SHP77 treated with DMSO at 0.1 percent for 48 hours (cell line): Measurements from ENCODE around the gene PTPRB.

Experiments used
- DNase-seq: peaks from one replicate; lab custom pipeline; 2025; lab: John Stamatoyannopoulos, UW

The PTPRB gene

GRCh38 chr12:70643939-70644338, 6.7 kb upstream of the PTPRB start:
- no peak for DNase-seq

GRCh38 chr12:70641691-70642090, 4.5 kb upstream of the PTPRB start:
- DNase-seq: no peak

GRCh38 chr12:70640901-70641300, 3.7 kb upstream of the PTPRB start:
- DNase-seq: no peak

DNA sequence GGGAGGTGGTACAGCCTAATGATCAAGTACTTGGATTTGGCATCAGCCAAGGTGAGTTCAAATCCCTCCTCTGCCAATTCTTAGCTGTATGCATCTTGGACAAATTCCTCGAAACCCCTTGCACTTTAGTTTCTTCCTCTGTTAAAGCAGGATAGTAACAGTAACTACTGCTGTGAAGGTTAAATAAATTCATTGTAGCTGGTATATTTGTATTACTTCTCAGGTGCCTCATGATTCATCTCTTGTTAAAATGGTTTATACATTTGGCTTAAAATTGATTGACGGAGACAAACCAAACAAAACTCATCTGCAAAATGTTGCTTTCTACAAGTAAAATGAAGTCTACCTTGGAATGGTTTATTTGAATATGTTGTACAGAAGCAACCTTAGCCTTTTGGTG, 2.3 kb upstream of the PTPRB start:
- no peak for DNase-seq

GRCh38 chr12:70638639-70639360, 1.6 kb upstream of the PTPRB start:
- DNase-seq: no peak

DNA sequence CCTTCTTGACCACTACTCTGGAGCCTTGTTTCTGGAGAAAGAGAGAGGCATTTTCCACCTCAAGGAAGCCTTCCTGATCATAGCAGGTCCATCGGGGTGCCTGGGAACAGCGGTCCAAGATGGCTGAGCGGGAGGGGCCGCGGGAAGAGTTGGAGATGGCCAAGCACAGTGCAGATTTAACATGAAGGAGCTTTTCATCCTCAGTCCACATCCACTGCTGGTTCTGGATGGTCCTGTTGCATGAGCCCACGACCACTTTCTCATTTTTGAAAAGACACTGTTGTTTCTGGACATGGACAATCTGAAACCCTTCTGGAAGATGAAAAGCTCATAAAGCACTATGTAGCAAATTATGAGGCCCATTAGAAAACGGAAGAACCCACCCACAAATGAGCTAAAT, 1.5 kb downstream of the PTPRB start:
- DNase-seq: no peak

DNA sequence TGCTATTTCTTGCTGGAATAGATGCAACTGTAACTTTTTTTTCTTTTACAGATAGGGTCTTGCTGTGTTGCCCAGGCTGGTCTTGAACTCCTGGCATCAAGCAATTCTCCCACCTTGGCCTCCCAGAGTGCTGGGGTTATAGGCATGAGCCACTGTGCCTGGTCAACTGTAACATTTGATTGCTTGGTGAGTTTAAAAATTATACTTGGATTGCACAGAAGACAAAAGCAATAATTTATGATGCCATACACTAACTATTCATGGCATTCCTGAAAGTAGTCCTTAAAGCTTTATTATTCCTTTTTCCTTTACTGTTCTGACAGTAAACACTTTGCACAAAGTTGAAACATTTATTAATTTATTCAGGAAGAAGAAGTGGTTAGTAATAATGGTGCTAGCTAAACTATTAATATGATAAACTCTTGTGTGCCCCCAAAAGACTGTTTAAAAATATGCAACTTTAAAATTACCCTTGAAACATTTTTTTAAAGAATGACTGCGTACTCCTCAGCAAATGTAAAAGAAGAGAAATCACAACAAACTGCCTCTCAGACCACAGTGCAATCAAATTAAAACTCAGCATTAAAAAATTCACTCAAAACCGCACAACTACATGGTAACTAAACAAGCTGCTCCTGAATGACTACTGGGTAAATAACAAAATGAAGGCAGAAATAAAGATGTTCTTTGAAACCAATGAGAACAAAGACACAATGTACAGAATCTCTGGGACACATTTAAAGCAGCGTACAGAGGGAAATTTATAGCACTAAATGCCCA, 8.3 kb downstream of the PTPRB start:
- DNase-seq: no peak

GRCh38 chr12:70627677-70628076, 9.6 kb downstream of the PTPRB start:
- DNase-seq: no peak

DNA sequence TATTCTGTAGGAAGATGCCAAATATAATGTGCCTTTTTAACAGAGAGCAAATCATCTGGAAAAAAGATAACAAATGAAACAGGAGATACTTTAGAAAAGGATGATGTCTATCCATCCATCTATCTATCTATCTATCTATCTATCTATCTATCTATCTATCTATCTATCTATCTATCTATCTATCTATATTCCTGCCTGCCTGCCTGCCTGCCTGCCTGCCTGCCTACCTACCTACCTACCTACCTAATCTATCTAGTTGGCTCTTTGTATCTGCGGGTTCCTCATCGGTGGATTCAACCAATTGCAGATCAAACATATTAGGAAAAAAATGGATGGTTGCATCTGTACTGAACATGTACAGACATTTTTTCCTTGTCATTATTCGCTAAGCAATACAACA, 11.0 kb downstream of the PTPRB start:
- DNase-seq: no peak

DNA sequence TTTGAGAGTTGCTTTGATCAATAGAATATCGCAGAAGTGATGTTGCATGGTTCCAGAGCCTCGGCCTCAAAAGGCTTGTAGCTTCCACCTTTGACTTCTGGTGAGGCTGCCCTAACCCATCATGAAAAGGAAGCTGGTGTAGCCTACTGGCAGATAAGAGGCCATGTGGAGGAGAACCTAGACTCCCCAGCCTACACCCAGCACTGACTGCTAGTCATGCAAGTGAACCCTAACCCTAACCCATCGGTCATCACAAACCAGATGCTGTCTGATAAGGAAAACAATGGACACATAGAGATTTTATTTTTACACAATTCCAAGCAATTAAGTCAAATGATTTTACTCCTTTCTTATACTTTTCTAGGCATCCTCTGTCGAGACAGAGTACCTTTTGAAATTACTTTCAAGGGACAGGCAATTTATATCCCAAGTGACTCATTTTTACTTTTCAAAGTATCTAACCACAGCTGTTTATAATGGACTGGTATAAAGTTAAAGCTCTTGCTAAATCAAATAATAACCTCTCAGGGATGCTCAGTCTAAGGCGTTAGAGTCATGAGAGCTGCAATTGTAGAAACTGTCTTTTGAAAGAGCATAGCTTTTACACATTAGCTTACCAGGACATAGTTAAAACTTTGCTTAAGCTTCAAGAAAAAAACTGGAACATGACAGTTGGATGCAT, 17.6 kb downstream of the PTPRB start:
- DNase-seq: no peak

- DNase-seq: no peak
Observed at GRCh38 chr12:70618371-70618770, 18.9 kb downstream of the PTPRB start.

DNA sequence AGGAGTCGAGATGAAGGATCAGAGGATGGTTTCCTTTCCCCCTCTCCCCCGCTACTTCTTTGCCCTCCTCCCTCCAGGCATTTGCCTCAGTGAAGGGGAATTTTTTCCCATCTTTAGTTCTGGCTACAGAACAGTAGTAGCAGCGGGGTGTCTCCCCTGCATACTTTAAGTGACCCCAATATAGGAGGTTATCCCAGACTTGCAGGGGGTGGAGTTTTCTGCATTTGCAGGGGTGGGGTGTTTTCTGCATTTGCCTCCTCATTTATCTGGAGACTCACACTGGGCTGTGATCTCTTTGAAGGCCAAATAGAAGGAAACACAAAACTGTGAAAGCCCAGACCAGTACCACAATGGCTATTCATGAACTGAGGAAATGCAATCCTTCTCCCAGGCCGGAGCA, 19.8 kb downstream of the PTPRB start:
- DNase-seq: no peak

GRCh38 chr12:70615174-70615866, 21.9 kb downstream of the PTPRB start:
- no peak for DNase-seq

DNA sequence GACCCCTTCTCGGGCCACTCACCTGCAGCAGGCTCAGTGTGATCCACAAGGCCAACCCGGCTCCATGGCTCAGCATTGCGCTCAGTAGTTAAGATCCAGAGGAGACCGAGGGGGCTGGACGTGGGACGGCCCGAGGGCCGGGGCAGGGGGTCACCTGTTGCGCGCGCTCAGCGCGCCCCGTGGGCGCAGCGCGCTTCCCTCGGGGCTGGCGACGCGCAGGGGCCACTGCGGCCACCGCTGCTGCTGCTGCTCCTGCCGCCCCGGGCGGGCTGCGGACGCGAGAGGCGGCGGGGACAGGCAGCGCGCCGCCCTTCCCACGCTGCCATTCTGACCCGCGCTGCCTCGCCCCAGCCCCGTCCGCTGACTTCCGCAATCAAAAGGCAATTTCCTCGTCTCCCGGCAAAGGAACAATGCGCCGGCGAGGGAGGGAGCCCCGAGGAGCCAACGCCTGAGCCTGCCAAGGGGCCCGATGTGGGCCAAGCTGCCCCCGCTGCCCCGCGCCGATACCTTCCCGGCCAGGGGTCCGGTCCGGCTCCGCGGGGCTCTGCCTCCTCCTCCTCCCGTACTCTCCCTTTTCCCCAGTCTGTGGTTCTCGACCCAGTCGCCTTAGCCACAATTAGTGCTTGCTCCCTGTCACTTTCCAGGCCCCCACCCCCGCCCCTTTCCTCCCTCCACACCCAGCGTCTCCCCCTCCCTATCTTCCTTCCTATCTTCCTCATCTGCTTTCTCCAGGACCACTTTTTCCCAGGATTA, 27.3 kb downstream of the PTPRB start:
- no peak for DNase-seq

- no peak for DNase-seq
Observed at GRCh38 chr12:70609203-70609602, 28.0 kb downstream of the PTPRB start.

GRCh38 chr12:70608184-70608583, 29.0 kb downstream of the PTPRB start:
- DNase-seq: no peak

DNA sequence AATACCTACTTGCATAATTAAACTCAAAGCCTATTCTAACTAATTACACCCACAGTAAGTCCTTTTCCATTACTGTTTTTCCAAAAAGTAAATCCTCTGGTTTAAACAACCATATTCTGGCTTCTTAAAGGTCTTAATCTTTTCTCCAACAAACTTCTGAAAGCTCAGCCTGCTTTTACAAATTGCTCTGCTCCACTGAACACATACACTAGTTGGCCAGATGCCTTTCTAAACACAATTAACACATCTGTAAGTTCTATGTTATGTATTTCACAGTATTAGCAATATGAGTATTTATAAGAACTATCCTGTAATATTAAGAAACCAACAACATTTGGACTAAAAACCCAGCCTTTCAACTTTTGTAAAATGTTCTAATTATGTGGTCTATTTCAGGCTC, 30.1 kb downstream of the PTPRB start:
- no peak for DNase-seq

GRCh38 chr12:70605976-70606375, 31.3 kb downstream of the PTPRB start:
- no peak for DNase-seq

GRCh38 chr12:70604662-70605061, 32.6 kb downstream of the PTPRB start:
- DNase-seq: no peak

DNA sequence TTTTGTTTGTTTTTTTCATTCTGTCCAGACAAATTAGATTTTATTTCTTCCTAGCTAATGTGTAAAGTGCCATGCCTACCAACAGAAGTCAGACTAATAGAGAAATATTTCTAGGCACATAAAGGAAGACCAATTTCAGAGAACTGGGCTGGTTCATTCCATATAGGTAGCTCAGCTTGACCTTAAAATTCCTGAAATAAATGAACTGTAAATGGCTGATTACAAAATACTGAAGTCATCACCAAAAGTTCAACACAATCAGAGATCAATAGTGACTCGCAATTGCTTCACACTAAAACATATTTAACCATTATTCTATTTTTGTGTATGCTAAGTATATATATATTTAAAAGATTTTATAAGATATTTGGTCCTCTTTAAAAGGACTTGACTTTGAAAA, 34.2 kb downstream of the PTPRB start:
- no peak for DNase-seq

- no peak for DNase-seq
Observed at GRCh38 chr12:70598467-70599193, 38.6 kb downstream of the PTPRB start.
